Kidney glomerular epithelial cell (primary cell): ENCODE measurements around the gene KIAA0930.

ENCODE experiments used
- DNase-seq: peaks from one replicate; lab custom pipeline; 2025; lab: John Stamatoyannopoulos, UW

Gene KIAA0930

DNA sequence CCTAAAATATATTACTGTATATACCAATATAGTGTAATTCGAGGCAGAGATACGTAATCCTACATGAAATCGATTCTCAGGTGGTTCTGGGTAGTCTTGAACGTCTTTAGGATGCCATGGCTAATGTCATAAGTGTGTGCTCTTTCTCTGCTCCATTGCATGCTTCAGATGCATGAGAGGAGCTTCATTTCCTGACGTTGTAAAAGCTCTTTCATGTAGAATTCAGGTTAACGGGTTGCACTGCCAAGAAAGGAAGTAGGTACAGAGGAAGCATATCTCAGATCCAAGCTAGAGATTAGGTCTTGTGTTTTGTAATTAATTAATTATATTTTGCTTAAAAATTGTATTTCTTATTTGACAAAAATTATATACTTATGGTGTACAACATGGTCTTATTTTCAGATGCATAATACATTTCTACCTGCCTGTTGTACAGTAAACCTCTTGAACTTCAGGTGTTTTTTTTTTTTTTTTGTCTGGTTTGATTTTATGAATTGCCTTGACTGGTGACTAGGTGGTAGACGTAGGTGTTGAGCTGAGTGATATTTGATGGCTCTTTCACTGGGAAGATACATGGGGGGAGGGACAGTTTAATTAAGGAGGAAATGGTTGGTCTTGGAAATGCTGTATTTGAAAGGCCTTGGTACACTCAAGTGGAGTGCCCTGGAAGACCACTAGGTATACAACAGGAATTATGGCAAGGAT is 67.7 kb downstream of the KIAA0930 start:
- DNase-seq: no peak

DNA sequence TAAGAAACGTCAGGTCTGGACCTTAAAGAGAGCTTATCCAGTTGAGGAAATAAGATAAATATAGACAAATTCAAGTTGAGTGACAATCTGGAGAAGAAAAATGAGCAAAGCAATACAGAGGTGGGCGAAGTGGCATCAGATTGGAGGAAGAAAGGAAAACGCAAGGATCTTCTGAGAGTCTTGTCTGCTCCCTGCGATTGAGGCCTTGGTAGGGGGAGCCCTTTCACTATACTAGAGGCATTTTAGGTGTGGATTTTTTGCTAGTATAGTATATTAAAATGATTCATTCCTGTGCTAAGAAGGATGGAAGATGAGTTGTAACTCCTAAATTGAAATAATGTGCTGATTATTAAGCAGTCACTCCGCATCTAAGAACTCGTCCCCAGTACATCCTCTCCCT is 68.9 kb downstream of the KIAA0930 start:
- no peak for DNase-seq

DNA sequence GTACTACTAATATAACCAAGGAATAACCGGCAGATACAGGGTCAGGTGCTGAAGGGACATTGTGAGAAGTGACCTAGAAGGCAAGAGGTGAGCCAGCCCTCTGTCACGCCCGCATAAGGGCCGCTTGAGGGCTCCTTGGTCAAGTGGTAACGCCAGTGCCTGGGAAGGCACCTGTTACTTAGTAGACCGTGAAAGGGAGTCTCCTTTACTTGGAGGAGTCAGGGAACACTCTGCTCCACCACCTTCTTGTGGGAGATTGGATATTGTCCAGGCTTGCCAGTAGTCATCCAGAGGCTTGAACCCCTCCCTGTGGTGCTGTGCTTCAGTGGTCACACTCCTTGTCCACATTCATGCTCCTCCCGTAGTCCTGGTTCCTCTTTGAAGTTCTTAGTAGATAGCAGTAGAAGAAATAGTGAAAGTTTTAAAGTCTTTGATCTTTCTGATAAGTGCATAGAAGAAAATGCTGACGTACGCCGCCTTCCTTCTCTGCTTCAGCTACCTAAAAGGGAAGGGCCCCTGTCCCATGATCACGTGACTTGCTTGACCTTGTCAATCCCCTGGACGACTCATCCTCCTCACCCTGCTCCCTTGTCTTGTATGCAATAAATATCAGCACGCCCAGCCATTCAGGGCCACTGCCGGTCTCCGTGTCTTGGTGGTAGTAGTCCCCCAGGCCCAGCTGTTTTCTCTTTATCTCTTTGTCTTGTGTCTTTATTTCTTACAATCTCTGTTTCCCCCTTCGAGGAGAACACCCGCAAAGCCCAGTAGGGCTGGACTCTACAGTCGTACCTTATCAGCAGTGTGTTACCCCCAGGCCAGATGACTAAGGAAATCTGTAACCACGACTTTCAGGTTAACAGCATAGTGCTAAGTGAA is 70.9 kb downstream of the KIAA0930 start:
- DNase-seq: peak; percentile 52

DNA sequence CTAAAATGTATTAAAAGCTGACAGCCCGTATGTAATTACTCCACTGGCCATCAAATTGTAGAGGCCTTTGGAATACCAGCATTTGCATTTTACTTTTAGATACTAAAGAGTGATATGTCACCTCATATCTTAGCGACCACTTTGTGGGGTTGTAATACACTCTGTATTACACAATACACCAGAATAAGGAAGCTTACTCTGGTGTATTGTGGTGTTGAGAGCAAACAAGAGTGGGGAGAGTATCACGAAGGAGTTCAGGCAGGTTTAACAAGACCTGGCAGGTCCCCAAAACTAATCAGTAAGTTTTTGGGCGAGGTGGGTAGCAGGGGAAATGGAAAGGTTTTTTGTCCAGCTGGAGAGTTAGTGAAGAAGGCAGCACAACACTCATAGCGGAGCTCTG is 73.8 kb downstream of the KIAA0930 start:
- no peak for DNase-seq

DNA sequence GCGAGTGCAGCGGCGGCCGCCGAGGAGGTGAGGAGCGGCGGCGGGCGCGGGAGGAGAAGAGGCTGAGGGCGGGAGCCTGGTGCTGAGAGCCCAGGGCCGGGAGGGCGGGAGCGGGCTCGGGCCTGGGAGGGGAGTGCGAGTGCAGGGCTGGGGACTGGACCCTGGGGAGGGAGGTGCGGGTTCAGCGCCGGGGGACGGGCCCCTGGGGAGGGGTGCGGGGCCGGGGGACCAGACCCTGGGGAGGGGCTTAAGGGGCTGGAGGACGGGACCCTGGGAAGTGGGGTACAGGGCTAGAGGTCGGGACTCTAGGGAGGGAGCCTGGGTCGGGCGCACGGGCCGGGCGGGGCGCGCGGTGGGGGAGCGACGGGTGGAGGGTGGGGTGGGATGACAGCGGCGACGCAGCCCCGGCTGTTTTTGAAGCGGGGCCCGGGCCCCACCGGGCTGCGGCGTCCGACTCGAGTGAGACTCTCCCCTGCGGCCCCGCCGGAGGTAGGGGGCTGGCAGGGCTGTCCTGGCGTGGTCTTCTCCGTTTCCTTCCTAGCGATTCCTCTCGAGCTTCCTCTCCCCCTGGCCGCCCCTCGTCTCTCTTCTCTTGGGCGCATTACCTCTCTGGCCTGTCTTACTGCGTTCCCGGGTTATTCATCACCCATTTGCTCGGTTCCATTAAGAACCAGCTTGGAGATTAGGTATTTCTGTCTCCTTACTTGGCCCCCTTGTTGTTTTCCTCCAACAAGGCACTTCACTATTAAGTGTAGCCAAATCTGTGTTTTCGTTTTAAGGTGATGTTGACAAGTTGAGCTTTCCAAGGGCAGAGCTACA is 76.2 kb downstream of the KIAA0930 start:
- no peak for DNase-seq

DNA sequence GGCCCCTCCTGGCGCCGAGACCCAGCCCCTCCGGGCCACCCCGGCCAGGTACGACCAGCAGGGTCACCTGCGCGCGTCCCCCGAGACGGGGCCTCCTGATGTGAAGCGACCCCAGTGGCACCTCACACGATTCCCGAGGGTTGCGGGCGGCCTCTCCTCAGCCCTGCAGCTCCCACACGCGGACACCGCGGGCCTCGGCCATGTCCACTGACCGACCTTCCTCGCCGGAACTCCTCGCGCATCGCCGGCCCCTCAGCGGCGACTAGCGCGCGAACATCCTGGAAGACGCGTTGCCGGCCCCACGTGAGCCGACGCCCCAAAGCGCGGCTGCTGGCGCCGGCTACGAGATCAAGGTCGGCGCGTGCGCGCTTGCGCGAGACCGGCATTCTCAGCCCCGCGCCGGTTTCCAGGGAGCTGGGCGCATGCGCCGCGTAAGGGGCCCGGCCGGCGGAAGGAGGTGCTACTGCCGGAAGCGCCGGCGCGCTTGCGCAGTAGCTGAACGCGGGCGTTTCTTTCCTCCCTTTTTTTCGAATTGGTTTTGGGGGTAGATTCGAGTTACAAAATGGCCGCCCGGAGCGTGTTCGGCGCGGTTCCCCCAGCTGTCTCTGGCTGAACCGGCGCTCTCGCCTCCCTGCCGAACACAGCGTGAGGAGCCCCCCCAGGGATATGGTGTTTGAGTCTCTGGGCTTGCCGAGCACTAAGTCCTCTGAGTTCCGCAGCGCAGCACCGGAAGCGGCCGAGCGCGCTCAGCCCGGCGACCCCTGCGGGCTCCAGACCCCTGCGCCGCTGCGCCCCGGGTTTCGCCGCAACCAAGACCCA is 77.0 kb downstream of the KIAA0930 start, which contains the start of gene NUP50:
NUP50 (plus strand) TSS at position 475 of the 819 bp plus-strand sequence. CDS start 4,253 bp downstream, outside the sequence.
- DNase-seq: peak; percentile 85

DNA sequence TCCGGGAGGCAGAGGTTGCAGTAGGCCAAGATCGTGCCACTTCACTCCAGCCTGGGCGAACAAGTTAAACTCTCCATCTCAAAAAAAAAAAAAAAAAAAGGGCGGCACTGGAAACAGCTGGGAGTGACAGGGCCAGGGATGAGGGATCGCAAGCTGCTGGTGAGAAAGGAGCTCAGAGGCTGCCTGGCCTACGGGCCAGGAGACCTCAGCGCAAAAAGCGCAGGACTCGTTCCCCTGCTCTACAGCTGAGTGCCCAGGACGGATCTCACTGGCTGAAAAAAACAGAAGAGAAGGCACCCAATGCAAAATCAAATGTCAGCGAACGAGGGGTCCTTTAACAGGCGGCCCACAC is 77.6 kb downstream of the KIAA0930 start:
- DNase-seq: peak; percentile 19

DNA sequence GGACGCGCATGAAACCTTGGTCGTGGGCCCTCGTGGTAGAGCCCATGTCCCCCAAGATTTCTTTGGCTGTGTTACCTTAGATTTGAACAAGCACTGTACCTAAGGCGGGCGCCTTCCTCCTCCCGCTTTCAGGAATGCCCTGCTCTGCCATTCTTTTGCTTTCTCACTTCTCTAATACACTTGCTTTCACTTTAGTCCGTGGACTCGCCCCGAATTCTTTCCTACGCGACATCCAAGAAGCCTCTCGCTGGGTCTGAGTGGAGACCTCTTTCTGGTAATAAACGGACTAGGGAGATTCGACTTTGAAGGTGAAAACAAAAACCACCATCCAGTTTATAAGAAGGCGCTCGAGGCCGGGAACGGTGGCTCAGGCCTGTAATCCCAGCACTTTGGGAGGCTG is 78.2 kb downstream of the KIAA0930 start:
- no peak for DNase-seq

DNA sequence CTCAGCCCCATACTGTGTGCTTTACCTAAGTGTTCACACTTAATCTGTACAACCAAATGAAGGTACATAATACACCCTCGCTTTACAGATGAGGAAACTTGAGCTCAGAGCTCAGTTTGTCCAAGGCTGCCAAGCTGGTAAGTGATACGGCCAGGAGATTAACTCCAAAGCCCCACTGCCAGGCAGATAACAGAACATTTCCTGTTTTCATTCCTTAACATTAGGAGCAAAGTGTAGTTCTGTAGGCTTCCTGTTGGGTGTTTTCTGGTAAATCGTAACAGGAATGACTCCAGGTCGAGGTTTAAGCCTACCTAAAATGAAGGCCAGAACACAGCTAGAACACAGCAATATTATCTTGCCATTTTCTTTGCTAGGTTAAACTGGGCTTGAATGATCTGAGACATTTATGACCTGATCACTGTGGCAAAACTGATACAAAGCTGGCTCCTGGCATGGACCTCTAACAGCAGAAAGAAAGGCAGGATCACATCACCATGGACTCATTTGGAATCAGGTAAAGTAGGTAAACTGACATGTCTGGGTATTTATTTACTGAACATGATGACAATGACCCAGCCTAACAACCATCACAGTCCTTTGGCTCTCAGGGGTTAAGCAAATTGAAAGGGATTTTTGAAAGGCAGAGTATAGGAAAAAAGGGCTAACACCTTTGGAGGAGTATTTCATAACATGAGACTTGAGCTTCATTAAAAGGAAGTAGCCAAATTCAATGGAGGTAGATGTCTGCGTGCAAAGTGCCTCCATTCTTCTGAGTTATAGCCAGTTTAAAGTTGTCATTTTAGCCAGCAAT is 80.8 kb downstream of the KIAA0930 start:
- no peak for DNase-seq

DNA sequence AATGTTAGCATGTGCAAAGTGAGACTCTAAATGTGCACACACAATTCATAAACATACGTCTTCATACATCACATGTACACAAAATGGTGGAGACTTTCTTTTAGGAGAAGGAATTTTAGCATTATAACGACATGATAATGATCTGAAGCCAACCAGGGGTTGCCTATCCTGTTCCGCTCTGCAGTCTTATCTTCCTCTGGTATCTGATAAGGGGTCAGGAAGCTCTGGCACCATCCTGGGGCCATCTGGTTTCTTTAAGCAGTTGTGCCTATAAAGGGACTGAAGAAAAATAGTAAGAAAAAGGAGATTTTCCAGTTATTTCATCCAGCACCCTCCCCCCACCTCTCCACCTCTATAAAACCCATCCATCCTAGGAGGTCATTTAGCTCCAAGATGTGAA is 82.8 kb downstream of the KIAA0930 start:
- no peak for DNase-seq

DNA sequence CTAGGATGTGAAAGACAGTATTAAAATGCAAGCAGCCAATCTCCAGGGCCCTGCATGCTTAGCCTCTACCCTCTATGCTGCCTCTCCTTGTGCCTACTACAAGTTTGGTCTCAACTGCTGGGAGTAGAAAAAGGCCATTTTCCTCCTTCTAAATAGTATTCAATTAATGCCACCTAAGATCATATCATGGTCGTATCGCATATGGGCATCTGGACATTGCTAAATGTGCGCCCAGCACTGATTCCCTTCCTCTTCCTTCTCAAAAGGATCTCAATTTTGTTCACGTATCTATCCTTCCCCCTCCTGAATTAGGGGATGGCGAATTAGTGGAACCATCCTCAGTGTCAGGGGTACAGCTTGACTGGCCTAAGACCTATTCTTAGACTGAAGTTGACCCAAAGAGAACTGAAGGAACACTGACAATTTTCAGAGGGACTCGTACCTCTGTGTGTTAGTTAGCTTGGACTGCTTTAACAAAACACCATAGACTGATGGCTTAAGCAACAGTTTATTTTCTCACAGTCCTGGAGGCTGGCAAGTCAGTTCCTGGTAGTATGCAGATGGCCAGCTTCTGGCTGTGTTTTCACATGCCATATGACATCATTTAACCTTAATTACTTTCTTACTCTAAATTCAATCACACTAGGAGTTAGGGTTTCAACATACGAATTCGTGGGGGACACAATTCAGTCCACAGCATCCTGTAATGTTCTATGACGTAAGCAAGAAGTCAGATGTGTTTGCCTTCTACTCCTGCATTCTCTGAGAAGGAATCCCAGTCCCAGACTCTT is 85.4 kb downstream of the KIAA0930 start:
- DNase-seq: no peak

DNA sequence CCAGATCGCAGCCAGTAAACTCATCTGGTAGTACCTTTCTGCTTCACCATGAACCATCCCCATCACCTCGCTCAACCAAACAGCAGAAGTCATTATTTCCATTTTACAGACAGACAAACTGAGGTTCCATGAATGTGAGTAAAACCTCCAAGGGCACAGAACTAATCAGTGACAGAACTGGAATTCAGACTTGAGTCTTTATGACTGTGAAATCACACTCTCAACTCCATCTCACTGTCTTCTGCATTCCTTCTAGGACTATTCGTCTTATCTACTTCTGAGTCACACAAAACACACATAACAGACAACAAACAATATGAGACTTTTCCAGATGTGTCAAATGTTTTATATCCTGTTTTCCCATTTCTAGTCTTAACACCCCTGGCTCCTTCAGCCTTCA is 86.3 kb downstream of the KIAA0930 start:
- no peak for DNase-seq

DNA sequence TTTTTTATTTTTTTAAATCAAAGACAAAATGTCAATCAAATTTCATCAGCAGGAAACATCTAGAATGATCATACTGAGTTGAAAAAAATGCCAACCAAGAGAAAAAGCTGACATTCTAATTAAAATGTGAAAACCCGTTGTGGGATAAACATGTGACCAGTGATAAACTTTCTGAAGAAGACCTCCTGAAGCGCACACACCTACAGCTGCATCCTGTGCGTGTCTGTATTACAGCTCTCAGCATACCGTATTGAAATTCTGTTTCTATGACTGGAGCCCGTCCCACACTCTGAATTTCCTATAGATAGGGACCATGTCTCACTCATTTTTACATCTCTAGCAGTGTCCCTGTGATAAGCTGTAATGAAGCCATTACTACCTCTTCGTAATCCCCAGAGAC is 89.2 kb downstream of the KIAA0930 start:
- DNase-seq: no peak

DNA sequence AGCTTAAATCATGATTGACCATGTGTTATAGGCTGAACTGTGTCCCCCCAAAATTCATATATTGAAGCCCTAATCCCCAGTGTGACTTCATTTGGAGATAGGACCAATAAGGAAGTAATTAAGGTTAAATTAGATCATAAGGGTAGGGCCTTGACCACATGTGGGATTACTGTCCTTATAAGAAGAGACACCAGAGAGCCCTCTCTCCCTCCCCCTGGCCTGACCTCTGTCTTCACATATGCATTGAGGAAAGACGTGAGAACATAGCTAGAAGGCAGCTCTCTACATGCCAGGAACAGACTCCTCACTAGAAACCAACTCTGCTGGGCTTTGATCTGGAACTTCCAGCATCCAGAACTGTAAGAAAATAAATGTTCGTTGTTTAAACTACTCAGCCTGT is 90.6 kb downstream of the KIAA0930 start:
- no peak for DNase-seq

DNA sequence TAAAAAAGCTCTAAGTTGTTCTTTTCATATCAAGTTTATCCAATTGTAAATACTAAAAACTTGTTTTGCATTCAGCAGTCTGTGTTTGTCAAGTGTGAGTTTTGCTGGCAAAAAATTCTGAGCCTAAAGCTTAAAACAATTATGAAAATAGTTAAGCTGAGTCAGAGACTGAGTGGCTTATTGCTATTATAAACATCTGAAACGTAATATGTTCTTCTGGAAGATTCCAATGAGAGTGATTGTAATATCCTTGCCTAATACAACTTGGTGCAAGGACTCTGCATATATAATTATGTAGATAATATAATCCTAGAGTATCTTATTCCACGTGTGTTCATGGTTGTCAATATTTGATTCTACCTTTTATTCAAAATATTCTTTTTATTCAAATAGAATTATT is 91.0 kb downstream of the KIAA0930 start:
- no peak for DNase-seq

DNA sequence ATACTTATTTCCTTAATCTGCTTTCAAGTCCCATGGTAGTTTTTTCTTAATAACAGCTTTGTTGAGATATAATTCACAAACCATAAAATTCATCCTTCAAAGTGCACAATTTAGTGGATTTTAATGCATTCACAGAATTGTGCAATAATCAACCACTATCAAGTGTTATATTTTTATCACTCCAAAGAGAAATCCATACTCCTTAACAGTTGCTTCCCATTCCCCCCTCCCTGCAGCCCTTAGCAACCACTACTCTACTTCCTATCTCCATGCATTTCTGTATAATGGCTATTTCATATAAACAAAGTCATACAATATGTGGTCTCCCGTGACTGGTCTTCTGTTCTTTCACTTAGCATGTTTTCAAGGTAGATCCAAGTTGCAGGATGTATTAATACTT is 95.8 kb downstream of the KIAA0930 start:
- DNase-seq: no peak

DNA sequence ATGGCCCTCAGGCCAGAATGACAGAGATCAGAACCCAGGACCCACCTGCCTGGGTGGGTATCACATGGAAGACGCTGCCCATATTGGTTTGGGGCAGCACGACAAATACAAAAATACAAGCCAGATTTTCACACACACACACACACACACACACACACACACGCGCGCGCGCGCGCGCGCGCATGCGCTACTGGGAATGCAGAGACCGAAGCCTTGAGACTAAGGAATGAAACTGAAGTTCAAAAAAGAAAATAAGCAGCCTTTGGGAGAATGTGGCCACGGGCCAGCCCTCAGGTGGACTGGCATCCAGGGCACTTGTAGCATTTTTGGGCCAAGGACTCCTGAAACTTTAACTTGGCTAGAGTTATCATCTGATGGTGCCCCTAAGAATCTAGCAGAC is 98.3 kb downstream of the KIAA0930 start:
- no peak for DNase-seq
